Measurements from ENCODE around the gene SRCIN1. TPM values are rescaled to one million over a fixed set of nuclear protein-coding genes. Genes with fewer than 3 reads are reported as not detected.
A peak's percentile ranks its signal among the peaks of the same experiment; 100 is the strongest.

SRCIN1 gene
- total and polyA plus RNA-seq, 2 experiments from 2014 or later = 2.3 to 10.8 TPM

DNA sequence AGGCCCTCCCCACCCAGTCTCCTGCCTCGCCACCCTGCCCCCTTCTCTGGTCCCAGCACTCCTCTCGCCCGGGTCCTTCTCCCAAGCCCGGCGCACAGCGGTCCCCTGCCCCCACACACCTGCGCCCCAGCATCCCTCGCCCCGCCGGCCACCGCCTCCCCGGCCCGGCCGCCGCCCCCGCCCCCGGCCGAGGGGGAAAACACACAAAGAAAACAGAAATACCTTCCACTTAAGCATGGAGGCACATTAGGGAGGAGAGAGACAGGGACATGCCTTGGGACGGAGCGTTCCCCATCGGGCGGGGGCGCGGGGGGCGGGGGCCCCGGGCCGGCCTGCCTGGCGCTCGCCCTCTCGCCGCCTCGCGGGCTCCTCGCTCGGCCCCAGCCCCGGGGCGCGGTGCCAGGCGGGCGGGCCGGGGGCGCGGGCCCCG lies 326 bp downstream of the SRCIN1 start:
- no peak for DNase-seq (ENCODE audit: low read depth in 1 of 2, low spot score in 1 of 2)
- Histone ChIP-seq H3K27ac (no peak overlapping the region), H3K36me3 (no peaks in the 10 kb centered on the region), H3K4me3 (peak overlapping the region; percentile 53), H3K4me1 (ENCODE audit: low read depth) (peaks cover 17% of the 10 kb centered on the region), H3K27me3 (peaks cover 67% of the 10 kb centered on the region), H3K9me3 (ENCODE audit: low read depth) (no peaks in the 10 kb centered on the region)
- TF ChIP-seq CTCF (IDR thresholded peaks at IDR 0.05; ENCODE audit: low read depth, low read length) = no peak

- Histone ChIP-seq H3K27ac (no peak overlapping the region), H3K27me3 (peaks cover 64% of the 10 kb centered on the region), H3K4me3 (peak overlapping the region; percentile 53), H3K36me3 (no peaks in the 10 kb centered on the region), H3K9me3 (ENCODE audit: low read depth) (no peaks in the 10 kb centered on the region), H3K4me1 (ENCODE audit: low read depth) (peaks cover 17% of the 10 kb centered on the region)
- no peak for TF ChIP-seq CTCF (IDR thresholded peaks at IDR 0.05; ENCODE audit: low read depth, low read length)
- DNase-seq (ENCODE audit: low read depth in 1 of 2, low spot score in 1 of 2) = peak in 1 of 2 donors; percentile 58
Measured at GRCh38 chr17:38604479-38605403, 1.0 kb downstream of the SRCIN1 start.

DNA sequence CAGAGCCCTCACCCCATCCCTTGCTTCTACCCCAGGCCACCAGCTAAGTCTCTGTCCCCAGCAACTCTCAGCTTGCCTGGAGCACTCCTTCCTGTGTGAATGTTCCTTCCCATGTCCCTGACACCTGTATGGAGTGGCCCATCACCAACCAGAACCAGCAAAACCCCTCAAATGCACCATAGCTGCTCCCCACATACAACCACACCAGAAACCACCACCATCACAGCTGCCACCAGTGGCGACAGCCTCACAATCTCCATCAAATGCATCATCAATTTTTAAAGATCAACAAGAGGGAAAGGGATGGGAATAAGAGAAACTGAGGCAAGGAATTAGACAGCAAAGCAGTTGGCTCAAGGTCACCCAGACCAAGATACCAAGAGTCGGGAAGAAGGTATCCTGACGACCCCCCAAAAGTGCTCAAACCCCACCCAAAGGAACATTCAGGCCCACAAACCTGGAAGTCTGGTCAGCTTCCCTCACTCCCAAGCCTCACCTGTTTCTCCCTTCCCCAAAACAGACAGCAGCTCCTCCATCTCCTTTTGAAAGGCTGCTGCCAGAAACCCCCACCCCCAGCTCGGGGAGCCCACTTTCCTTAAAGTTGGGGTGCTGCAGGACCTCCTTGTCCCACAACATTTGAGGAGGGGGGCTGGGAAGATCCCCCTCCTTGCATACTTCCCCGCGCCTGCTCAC lies 1.8 kb downstream of the SRCIN1 start:
- H3K27ac ChIP-seq = no peak overlapping the region
- peaks cover 17% of the 10 kb centered on the region for H3K4me1 ChIP-seq (ENCODE audit: low read depth)
- TF ChIP-seq CTCF (IDR thresholded peaks at IDR 0.05; ENCODE audit: low read depth, low read length) = no peak
- H3K36me3 ChIP-seq = no peaks in the 10 kb centered on the region
- H3K9me3 ChIP-seq (ENCODE audit: low read depth) = no peaks in the 10 kb centered on the region
- H3K27me3 ChIP-seq = peaks cover 56% of the 10 kb centered on the region
- no peak for DNase-seq (ENCODE audit: low read depth in 1 of 2, low spot score in 1 of 2)
- no peak overlapping the region for H3K4me3 ChIP-seq

DNA sequence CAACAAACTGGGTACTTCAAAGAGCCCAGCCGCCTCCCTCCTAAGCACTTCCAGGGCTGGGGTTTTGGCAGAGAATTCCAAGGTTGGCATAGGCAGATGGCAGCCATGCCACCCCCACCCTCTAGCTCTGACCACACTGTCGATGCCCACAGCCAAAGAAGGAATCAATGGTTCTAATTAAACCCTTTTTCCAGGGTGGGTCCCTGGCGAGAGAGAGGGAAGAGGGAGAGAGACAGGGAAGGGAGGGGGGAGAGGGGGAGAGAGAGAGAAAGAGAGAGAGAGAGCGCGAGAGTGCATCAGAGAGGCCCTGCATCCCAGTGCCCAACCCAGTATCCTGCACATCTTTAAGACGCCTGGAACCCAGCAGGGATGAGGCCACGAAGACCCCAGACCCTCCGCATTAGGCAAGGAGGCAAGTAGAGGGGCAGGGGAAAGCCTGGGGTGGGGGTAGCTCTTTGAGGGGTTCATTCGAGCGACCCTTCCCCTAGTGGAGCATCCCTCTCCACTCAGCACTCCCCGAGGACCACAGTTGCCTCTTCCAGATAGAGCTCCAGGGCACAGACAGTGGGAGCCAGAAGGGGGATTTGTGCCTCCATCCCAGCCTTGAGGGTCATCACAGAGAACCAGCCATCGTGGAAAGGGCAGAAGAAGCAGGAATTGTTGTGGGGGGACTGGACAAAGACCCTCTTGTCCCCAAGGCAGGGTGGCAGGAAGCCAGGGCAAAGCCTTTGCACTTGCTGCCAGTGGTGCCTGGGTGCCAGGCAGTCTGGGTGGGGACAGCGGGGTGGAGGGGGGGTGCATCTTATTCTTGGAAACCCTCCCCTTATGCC lies 2.6 kb downstream of the SRCIN1 start:
- no peak overlapping the region for H3K4me3 ChIP-seq
- no peaks in the 10 kb centered on the region for H3K9me3 ChIP-seq (ENCODE audit: low read depth)
- H3K27me3 ChIP-seq = peaks cover 48% of the 10 kb centered on the region
- H3K36me3 ChIP-seq = no peaks in the 10 kb centered on the region
- peaks cover 17% of the 10 kb centered on the region for H3K4me1 ChIP-seq (ENCODE audit: low read depth)
- DNase-seq (ENCODE audit: low read depth in 1 of 2, low spot score in 1 of 2) = no peak
- no peak for TF ChIP-seq CTCF (IDR thresholded peaks at IDR 0.05; ENCODE audit: low read depth, low read length)
- H3K27ac ChIP-seq = no peak overlapping the region

- H3K36me3 ChIP-seq = no peaks in the 10 kb centered on the region
- H3K27me3 ChIP-seq = peaks cover 41% of the 10 kb centered on the region
- H3K27ac ChIP-seq = peak overlapping the region; percentile 44
- TF ChIP-seq CTCF (IDR thresholded peaks at IDR 0.05; ENCODE audit: low read depth, low read length) = no peak
- no peak overlapping the region for H3K4me3 ChIP-seq
- H3K4me1 ChIP-seq (ENCODE audit: low read depth) = peaks cover 17% of the 10 kb centered on the region
- DNase-seq (ENCODE audit: low read depth in 1 of 2, low spot score in 1 of 2) = no peak
- H3K9me3 ChIP-seq (ENCODE audit: low read depth) = no peaks in the 10 kb centered on the region
Measured at GRCh38 chr17:38602453-38602852, 3.3 kb downstream of the SRCIN1 start.
